ENCODE results near the gene CLCA4. TPM values are rescaled to one million over a fixed set of nuclear protein-coding genes. Genes with fewer than 3 reads are reported as not detected.
A peak's percentile ranks its signal among the peaks of the same experiment; 100 is the strongest.

Gene CLCA4
- total and polyA plus RNA-seq, 4 donors, result 0.09 to 0.20 (median 0.14) TPM

GRCh38 chr1:86507935-86508582 is 38.8 kb upstream of the CLCA4 start:
- H3K4me1 ChIP-seq (ENCODE audit: control insufficient read depth in 5 of 5, insufficient read depth in 5 of 5, low read length in 5 of 5), result peaks cover 0 to 27% (median 9%) of the 10 kb centered on the region in 5 donors
- no peak for TF ChIP-seq CTCF (IDR thresholded peaks at IDR 0.05; ENCODE audit: control extremely low read depth, extremely low read depth)
- no peaks in the 10 kb centered on the region for H3K9me3 ChIP-seq (ENCODE audit: control insufficient read depth in 4 of 4, insufficient read depth in 3 of 4, low read length in 3 of 4)
- no peaks in the 10 kb centered on the region for H3K27me3 ChIP-seq (ENCODE audit: control insufficient read depth in 3 of 3, insufficient read depth in 3 of 3, low read length in 2 of 3)
- H3K9ac ChIP-seq (ENCODE audit: insufficient read depth in 1 of 2, low read length in 2 of 2), result no peak overlapping the region
- no peak overlapping the region for H3K4me3 ChIP-seq
- no peaks in the 10 kb centered on the region for H3K36me3 ChIP-seq (ENCODE audit: control insufficient read depth in 4 of 4, insufficient read depth in 4 of 4, low read length in 4 of 4)
- DNase-seq (peak; percentile 42 to 78 (median 67)), ATAC-seq (ENCODE audit: insufficient read depth, low FRiP score) (no peak)
- no peak overlapping the region for H3K27ac ChIP-seq (ENCODE audit: low read depth in 1 of 2, low read length in 1 of 2)
- 40 to 49% methylated on average over 13 of the region's 13 CpGs for WGBS, 2 donors

- Histone ChIP-seq H3K4me1 (ENCODE audit: control insufficient read depth in 5 of 5, insufficient read depth in 5 of 5, low read length in 5 of 5) (peaks cover 0 to 22% (median 9%) of the 10 kb centered on the region in 5 donors), H3K9me3 (ENCODE audit: control insufficient read depth in 4 of 4, insufficient read depth in 3 of 4, low read length in 3 of 4) (no peaks in the 10 kb centered on the region), H3K4me3 (no peak overlapping the region), H3K9ac (ENCODE audit: insufficient read depth in 1 of 2, low read length in 2 of 2) (no peak overlapping the region), H3K27me3 (ENCODE audit: control insufficient read depth in 3 of 3, insufficient read depth in 3 of 3, low read length in 2 of 3) (no peaks in the 10 kb centered on the region), H3K36me3 (ENCODE audit: control insufficient read depth in 4 of 4, insufficient read depth in 4 of 4, low read length in 4 of 4) (no peaks in the 10 kb centered on the region), H3K27ac (ENCODE audit: low read depth in 1 of 2, low read length in 1 of 2) (no peak overlapping the region)
- no peak for DNase-seq
- no peak for ATAC-seq (ENCODE audit: insufficient read depth, low FRiP score)
- 83 to 93% methylated on average over 2 of the region's 2 CpGs for WGBS, 2 donors
- no peak for TF ChIP-seq CTCF (IDR thresholded peaks at IDR 0.05; ENCODE audit: control extremely low read depth, extremely low read depth)
These were observed 38.3 kb upstream of the CLCA4 start for GRCh38 chr1:86508583-86508969.

- Histone ChIP-seq H3K27me3 (ENCODE audit: control insufficient read depth in 3 of 3, insufficient read depth in 3 of 3, low read length in 2 of 3) (no peaks in the 10 kb centered on the region), H3K27ac (ENCODE audit: low read depth in 1 of 2, low read length in 1 of 2) (no peak overlapping the region), H3K4me3 (no peak overlapping the region), H3K4me1 (ENCODE audit: control insufficient read depth in 5 of 5, insufficient read depth in 5 of 5, low read length in 5 of 5) (no peaks in the 10 kb centered on the region), H3K9ac (ENCODE audit: insufficient read depth in 1 of 2, low read length in 2 of 2) (no peak overlapping the region), H3K9me3 (ENCODE audit: control insufficient read depth in 4 of 4, insufficient read depth in 3 of 4, low read length in 3 of 4) (no peaks in the 10 kb centered on the region), H3K36me3 (ENCODE audit: control insufficient read depth in 4 of 4, insufficient read depth in 4 of 4, low read length in 4 of 4) (no peaks in the 10 kb centered on the region)
- 55 to 71% methylated on average over 2 of the region's 2 CpGs for WGBS, 2 donors
- ATAC-seq (ENCODE audit: insufficient read depth, low FRiP score) (no peak), DNase-seq (peak in 1 of 3 donors; percentile 28)
- TF ChIP-seq CTCF (IDR thresholded peaks at IDR 0.05; ENCODE audit: control extremely low read depth, extremely low read depth), result peak; percentile 8
These were observed 31.3 kb upstream of the CLCA4 start for GRCh38 chr1:86515597-86515996.

- Histone ChIP-seq H3K9me3 (ENCODE audit: control insufficient read depth in 4 of 4, insufficient read depth in 3 of 4, low read length in 3 of 4) (no peaks in the 10 kb centered on the region), H3K27ac (ENCODE audit: low read depth in 1 of 2, low read length in 1 of 2) (no peak overlapping the region), H3K4me1 (ENCODE audit: control insufficient read depth in 5 of 5, insufficient read depth in 5 of 5, low read length in 5 of 5) (no peaks in the 10 kb centered on the region), H3K27me3 (ENCODE audit: control insufficient read depth in 3 of 3, insufficient read depth in 3 of 3, low read length in 2 of 3) (no peaks in the 10 kb centered on the region), H3K4me3 (no peak overlapping the region), H3K9ac (ENCODE audit: insufficient read depth in 1 of 2, low read length in 2 of 2) (no peak overlapping the region), H3K36me3 (ENCODE audit: control insufficient read depth in 4 of 4, insufficient read depth in 4 of 4, low read length in 4 of 4) (no peaks in the 10 kb centered on the region)
- no peak for DNase-seq
- TF ChIP-seq CTCF (IDR thresholded peaks at IDR 0.05; ENCODE audit: control extremely low read depth, extremely low read depth), result no peak
- no peak for ATAC-seq (ENCODE audit: insufficient read depth, low FRiP score)
- WGBS, 2 donors, result 89 to 94% methylated on average over 1 of the region's 1 CpG
These were observed 30.5 kb upstream of the CLCA4 start for GRCh38 chr1:86516335-86516734.
